ENCODE measurements around the gene CCNY.

- no peak for TF ChIP-seq CTCF (IDR thresholded peaks at IDR 0.05)
- TF ChIP-seq POLR2A (IDR thresholded peaks at IDR 0.05) = no peak
- TF ChIP-seq EP300 (IDR thresholded peaks at IDR 0.05) = no peak
These were observed 56.3 kb downstream of the CCNY start for GRCh38 chr10:35392482-35393228.
